CD14-positive monocyte (primary cell): ENCODE results near the gene HOATZ. TPM values are rescaled to one million over a fixed set of nuclear protein-coding genes. Genes with fewer than 3 reads are reported as not detected.

Source experiments
- DNase-seq, 3 donors: peaks; one replicate each; pipeline ENCODE4 v3.0.0-alpha.2; 2011 to 2022
- H2AFZ ChIP-seq: 2 replicates; pipeline ENCODE4 v1.6.0; 2012; ENCODE audit warnings: mild to moderate bottlenecking, low read depth, low read length, inconsistent platforms; ENCODE audit not compliant: insufficient read depth, poor library complexity, severe bottlenecking
- H3K27ac ChIP-seq, 2 donors: 1 replicate in 1 of 2; 2 replicates in 1 of 2; pipeline ENCODE4 v1.5.1; 2012 to 2013; ENCODE audit warnings: low read length in 2 of 2, control low read depth in 1 of 2, inconsistent platforms in 1 of 2, low read depth in 1 of 2, mild to moderate bottlenecking in 1 of 2
- H3K27me3 ChIP-seq, 2 donors: one replicate each; pipeline versions ENCODE4 v1.6.0 to v1.6.1; 2011 to 2013; ENCODE audit warnings: low read length in 2 of 2; ENCODE audit not compliant: control insufficient read depth in 2 of 2, insufficient read depth in 2 of 2
- H3K36me3 ChIP-seq, 2 donors: replicated peaks in 1 of 2; 1 replicate in 1 of 2; 2 replicates in 1 of 2; pipeline versions ENCODE4 v1.5.1 to v1.6.1; 2012 to 2013; ENCODE audit warnings: low read length in 2 of 2, control low read depth in 1 of 2, inconsistent platforms in 1 of 2, mild to moderate bottlenecking in 1 of 2; ENCODE audit not compliant: insufficient read depth in 2 of 2, control insufficient read depth in 1 of 2
- H3K4me1 ChIP-seq, 2 donors: 1 replicate in 1 of 2; 2 replicates in 1 of 2; pipeline versions ENCODE4 v1.5.1 to v1.6.1; 2012 to 2013; ENCODE audit warnings: low read length in 2 of 2, control low read depth in 1 of 2, inconsistent platforms in 1 of 2, mild to moderate bottlenecking in 1 of 2, moderate library complexity in 1 of 2; ENCODE audit not compliant: insufficient read depth in 2 of 2, control insufficient read depth in 1 of 2
- H3K4me2 ChIP-seq: replicated peaks from 2 replicates; pipeline ENCODE3; 2012; ENCODE audit warnings: low read length, moderate library complexity, mild to moderate bottlenecking; ENCODE audit not compliant: poor library complexity, severe bottlenecking; ENCODE audit errors: extremely low read depth
- H3K4me3 ChIP-seq, 3 experiments: fragments of 200-600 bp in 1 of 3; sonication (generic) in 1 of 3; replicated peaks in 1 of 3; 1 replicate in 2 of 3; 2 replicates in 1 of 3; pipeline ENCODE4 v1.5.1; 2011 to 2013; ENCODE audit warnings: low read length in 3 of 3, mild to moderate bottlenecking in 3 of 3, control low read depth in 2 of 3, low read depth in 2 of 3, inconsistent platforms in 1 of 3, moderate library complexity in 1 of 3
- H3K79me2 ChIP-seq: 2 replicates; pipeline ENCODE4 v1.6.0; 2012; ENCODE audit warnings: mild to moderate bottlenecking, control low read depth, inconsistent platforms, low read length, moderate library complexity; ENCODE audit not compliant: insufficient read depth
- H3K9ac ChIP-seq: 2 replicates; pipeline ENCODE4 v1.6.0; 2017; ENCODE audit warnings: low read length, mild to moderate bottlenecking; ENCODE audit not compliant: insufficient read depth, poor library complexity, severe bottlenecking
- H3K9me3 ChIP-seq, 2 donors: replicated peaks in 1 of 2; 1 replicate in 1 of 2; 2 replicates in 1 of 2; pipeline versions ENCODE4 v1.5.1 to v1.6.1; 2012 to 2013; ENCODE audit warnings: low read length in 2 of 2, control low read depth in 1 of 2; ENCODE audit not compliant: control insufficient read depth in 1 of 2, insufficient read depth in 1 of 2
- H4K20me1 ChIP-seq: 2 replicates; pipeline ENCODE4 v1.6.0; 2012; ENCODE audit warnings: mild to moderate bottlenecking, low read length, control low read depth, moderate library complexity; ENCODE audit not compliant: insufficient read depth
- H3K27ac Mint-ChIP-seq, 7 donors: one replicate each; pipeline ENCODE4 v1.8.0; 2020; ENCODE audit warnings: mild to moderate bottlenecking in 7 of 7, mixed read lengths in 7 of 7, moderate library complexity in 6 of 7, inconsistent platforms in 2 of 7
- H3K27me3 Mint-ChIP-seq, 3 donors: one replicate each; pipeline ENCODE4 v1.8.0; 2021 to 2022; ENCODE audit warnings: low read depth in 3 of 3, mild to moderate bottlenecking in 3 of 3, mixed read lengths in 3 of 3, moderate library complexity in 3 of 3, inconsistent platforms in 1 of 3
- H3K36me3 Mint-ChIP-seq, 2 donors: one replicate each; pipeline ENCODE4 v1.8.0; 2020; ENCODE audit warnings: mixed read lengths in 2 of 2, inconsistent platforms in 1 of 2, mild to moderate bottlenecking in 1 of 2
- H3K4me1 Mint-ChIP-seq: one replicate; pipeline ENCODE4 v1.8.0; 2020; ENCODE audit warnings: mild to moderate bottlenecking, mixed read lengths
- H3K4me3 Mint-ChIP-seq, 2 donors: one replicate each; pipeline ENCODE4 v1.8.0; 2020; ENCODE audit warnings: mild to moderate bottlenecking in 2 of 2, mixed read lengths in 2 of 2, moderate library complexity in 1 of 2
- H3K9me3 Mint-ChIP-seq, 7 donors: one replicate each; pipeline ENCODE4 v1.8.0; 2020 to 2022; ENCODE audit warnings: mixed read lengths in 7 of 7, mild to moderate bottlenecking in 6 of 7, moderate library complexity in 6 of 7, inconsistent platforms in 2 of 7
- WGBS: methylation state at CpG from one replicate; pipeline ENCODE4 v1.1.5; 2013; ENCODE audit warnings: missing lambda C conversion rate; ENCODE audit not compliant: insufficient coverage; 5-methylcytosine and 5-hydroxymethylcytosine counted together
- intact Hi-C, 2 donors: fragments of 100-400 bp; cut with micrococcal nuclease; formaldehyde crosslinking; loops; one replicate each; pipeline versions ENCODE4 v1.15.0 to v1.15.1; 2023
- polyA plus RNA-seq, 3 donors: library from polyadenylated mRNA; depleted of rRNA in 1 of 3; unstranded in 2 of 3; stranded (reverse) in 1 of 3; fragments of 300-500 nt in 2 of 3; fragments of >200 nt in 1 of 3; fragmentation: Illumina TruSeq in 2 of 3; gene quantifications; 1 replicate in 2 of 3; 2 replicates in 1 of 3; pipeline ENCODE4 v1.2.3, GENCODE V29; 2012 to 2021
- TF ChIP-seq, protein P1 (sequence below): fragments of 200-600 bp; IDR thresholded peaks from one replicate; pipeline ENCODE4 v1.8.0; 2022; ENCODE audit warnings: antibody characterized with exemption, mild to moderate bottlenecking

The HOATZ gene
- polyA plus RNA-seq, 3 donors: not detected

DNA sequence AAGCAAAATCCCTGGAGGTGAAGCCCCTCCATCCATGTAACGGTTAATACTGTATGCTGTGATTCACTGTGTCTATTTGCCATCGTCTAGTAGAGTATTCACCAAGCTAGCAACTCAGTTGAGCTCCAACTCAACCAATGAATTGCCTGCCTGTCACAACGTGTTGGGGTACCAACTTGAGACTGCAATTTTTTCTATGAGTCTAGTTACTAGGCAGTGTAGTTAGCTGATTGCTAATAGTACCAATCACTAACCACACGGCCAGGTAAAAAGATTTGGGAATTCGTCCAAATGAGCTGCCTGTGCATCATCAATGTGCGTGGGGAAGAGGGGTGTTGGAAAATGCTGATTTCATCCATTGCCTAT, 1.4 kb upstream of the HOATZ start:
- no peak overlapping the region for H3K9ac ChIP-seq
- H3K4me2 ChIP-seq: peak overlapping the region; percentile 82
- TF ChIP-seq, protein P1, sequence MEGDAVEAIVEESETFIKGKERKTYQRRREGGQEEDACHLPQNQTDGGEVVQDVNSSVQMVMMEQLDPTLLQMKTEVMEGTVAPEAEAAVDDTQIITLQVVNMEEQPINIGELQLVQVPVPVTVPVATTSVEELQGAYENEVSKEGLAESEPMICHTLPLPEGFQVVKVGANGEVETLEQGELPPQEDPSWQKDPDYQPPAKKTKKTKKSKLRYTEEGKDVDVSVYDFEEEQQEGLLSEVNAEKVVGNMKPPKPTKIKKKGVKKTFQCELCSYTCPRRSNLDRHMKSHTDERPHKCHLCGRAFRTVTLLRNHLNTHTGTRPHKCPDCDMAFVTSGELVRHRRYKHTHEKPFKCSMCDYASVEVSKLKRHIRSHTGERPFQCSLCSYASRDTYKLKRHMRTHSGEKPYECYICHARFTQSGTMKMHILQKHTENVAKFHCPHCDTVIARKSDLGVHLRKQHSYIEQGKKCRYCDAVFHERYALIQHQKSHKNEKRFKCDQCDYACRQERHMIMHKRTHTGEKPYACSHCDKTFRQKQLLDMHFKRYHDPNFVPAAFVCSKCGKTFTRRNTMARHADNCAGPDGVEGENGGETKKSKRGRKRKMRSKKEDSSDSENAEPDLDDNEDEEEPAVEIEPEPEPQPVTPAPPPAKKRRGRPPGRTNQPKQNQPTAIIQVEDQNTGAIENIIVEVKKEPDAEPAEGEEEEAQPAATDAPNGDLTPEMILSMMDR: no peak
- Mint-ChIP-seq H3K9me3 (peaks cover 0 to 4% (median 2%) of the 10 kb centered on the region in 7 donors), H3K4me1 (peaks cover 26% of the 10 kb centered on the region), H3K27ac (no peak overlapping the region), H3K36me3 (peaks cover 0 to 4% of the 10 kb centered on the region in 2 donors), H3K4me3 (peak overlapping the region; percentile 54 to 78), H3K27me3 (peaks cover 26 to 44% (median 32%) of the 10 kb centered on the region in 3 donors)
- no peaks in the 10 kb centered on the region for H4K20me1 ChIP-seq
- no peaks in the 10 kb centered on the region for H3K36me3 ChIP-seq
- H2AFZ ChIP-seq: peak overlapping the region; percentile 68
- H3K27ac ChIP-seq: no peak overlapping the region
- peaks cover 12 to 16% of the 10 kb centered on the region in 2 donors for H3K4me1 ChIP-seq
- no CpG with 5 or more reads among the region's 6 CpGs for WGBS
- H3K4me3 ChIP-seq: peak overlapping the region in 1 of 3 experiments; percentile 69
- H3K9me3 ChIP-seq: no peaks in the 10 kb centered on the region
- DNase-seq: no peak
- intact Hi-C loops: no loop called here
- peaks cover 27 to 35% of the 10 kb centered on the region in 2 donors for H3K27me3 ChIP-seq
- no peaks in the 10 kb centered on the region for H3K79me2 ChIP-seq

DNA sequence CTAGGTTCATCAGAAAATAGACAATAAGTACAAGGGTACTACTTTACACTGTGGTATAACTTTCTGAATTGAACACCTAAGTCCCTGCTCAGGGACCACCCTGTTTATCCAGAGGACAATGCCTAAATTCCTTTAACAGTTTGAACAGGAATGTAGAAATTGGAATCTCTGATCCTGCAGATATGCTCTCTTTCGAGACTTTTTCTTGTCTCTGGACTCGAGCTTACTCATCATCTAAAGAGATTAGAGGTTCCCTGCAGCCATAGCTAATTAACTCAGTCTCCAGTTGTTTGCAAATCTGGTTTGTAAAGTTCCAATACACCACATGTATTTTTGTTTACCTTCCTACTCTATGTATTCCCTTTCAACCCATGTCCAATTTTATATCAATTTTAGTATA, 1.0 kb downstream of the HOATZ start:
- H3K4me1 ChIP-seq: peaks cover 12 to 16% of the 10 kb centered on the region in 2 donors
- 100% methylated on average over 1 of the region's 2 CpGs for WGBS
- no peaks in the 10 kb centered on the region for H4K20me1 ChIP-seq
- H3K4me2 ChIP-seq: no peak overlapping the region
- TF ChIP-seq, protein P1: no peak
- H3K27ac ChIP-seq: no peak overlapping the region
- H3K27me3 ChIP-seq: peaks cover 27 to 35% of the 10 kb centered on the region in 2 donors
- H3K9me3 Mint-ChIP-seq: peaks cover 0 to 4% (median 2%) of the 10 kb centered on the region in 7 donors
- no peak overlapping the region for H3K4me3 ChIP-seq
- no peak overlapping the region for H3K9ac ChIP-seq
- DNase-seq: no peak
- H3K36me3 ChIP-seq: no peaks in the 10 kb centered on the region
- H3K27me3 Mint-ChIP-seq: peaks cover 26 to 43% (median 28%) of the 10 kb centered on the region in 3 donors
- H3K36me3 Mint-ChIP-seq: peaks cover 0 to 4% of the 10 kb centered on the region in 2 donors
- no peak overlapping the region for H3K4me3 Mint-ChIP-seq
- no peaks in the 10 kb centered on the region for H3K79me2 ChIP-seq
- H3K27ac Mint-ChIP-seq: no peak overlapping the region
- H2AFZ ChIP-seq: no peak overlapping the region
- intact Hi-C loops: no loop called here
- no peaks in the 10 kb centered on the region for H3K9me3 ChIP-seq
- H3K4me1 Mint-ChIP-seq: peaks cover 26% of the 10 kb centered on the region
